ENCODE measurements around the gene BOC.

DNA sequence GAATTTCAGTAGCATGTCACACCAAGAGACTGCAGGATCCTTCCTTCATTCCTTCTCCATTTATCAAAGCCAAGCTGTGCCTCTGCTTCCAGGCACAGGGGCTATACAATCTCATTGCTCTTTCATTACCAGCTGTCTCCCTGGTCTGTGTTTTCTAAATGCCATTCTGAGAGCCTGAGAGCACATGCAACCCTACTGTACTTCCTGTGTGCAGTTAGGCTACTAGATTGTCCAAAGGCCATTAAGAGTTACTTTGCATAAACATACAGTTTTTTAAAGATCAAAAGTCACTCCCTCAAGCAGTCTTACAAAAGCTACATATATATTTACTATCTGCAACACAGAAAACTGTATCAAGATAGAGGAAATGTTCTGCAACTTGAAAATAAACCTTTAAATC, 119.8 kb downstream of the BOC start:
- TF ChIP-seq POLR2AphosphoS5 (IDR thresholded peaks at IDR 0.05; ENCODE audit: low read depth, low read length) (no peak), POLR2A (IDR thresholded peaks at IDR 0.05; ENCODE audit: low read depth, low read length) (no peak)
